NK-92 (cell line): Measurements from ENCODE around the gene ETS1.

ENCODE experiments used
- DNase-seq: peaks from one replicate; lab custom pipeline; 2025; ENCODE audit not compliant: unreplicated experiment; lab: John Stamatoyannopoulos, UW

The ETS1 gene

DNA sequence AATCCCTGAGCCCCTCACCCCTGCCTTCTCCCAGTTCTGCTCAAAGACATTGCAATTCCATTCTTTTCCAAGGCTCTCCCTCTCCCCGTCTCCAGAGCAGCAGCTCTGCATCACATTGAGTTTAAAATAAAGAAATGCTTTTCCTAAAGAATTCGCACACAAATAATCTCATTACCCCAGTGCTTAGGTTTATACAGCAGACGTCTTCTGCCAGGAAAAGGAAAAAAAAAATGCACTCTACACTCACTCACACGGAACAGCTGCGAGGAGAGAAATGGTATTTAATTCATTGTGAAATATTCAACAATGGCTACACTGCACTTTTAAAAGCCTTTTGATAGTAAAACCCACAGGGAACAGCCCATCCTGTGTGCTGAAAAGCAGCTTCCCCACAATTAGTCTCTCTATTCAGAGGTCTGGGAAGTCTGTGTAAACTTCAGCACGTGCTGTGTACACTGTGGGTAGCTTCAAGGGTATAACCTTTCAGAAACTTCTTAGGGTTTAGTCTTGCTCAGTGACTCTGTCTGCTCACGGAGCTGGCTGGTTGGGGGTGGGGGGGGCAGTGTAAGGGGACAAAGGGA is 42.8 kb downstream of the ETS1 start:
- DNase-seq, result no peak

DNA sequence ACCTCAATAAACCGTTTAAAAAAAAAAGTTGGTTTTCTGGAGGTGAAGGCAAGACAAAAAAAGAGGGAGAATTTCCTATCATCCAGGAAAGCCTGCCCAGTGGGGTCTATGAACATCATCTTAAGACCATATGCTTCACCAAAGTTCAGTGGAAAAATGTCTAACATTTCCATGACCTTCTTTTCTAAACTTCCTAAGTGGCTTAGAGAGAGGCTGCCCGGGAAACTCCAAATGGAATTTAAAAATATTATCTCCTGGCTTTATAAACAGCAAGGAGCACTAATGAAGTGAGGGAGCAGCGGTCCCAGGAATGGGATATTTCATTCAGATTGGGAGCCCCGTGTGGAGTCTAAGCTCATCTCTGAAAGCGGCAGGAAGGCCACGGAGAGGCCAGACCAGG is 46.9 kb downstream of the ETS1 start:
- DNase-seq, result no peak

DNA sequence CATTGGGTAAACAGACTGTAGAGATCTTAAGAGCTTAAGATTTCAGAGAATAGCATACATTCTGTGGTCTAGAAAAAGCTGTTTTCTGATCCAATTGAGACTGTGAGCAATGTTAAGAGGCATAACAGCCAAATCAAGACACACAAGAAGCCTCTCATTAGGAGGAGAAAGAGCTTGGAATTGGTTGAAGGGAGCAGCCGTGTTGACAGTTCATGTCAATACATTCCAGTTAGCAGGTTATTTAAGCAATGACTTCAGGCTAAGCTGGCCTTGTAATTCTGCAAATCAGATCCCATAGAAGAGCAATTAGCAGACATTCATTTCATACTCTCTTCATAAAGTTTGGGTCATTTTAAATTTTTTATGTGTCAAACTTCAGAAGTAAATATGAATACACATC is 50.9 kb downstream of the ETS1 start:
- DNase-seq, result no peak

DNA sequence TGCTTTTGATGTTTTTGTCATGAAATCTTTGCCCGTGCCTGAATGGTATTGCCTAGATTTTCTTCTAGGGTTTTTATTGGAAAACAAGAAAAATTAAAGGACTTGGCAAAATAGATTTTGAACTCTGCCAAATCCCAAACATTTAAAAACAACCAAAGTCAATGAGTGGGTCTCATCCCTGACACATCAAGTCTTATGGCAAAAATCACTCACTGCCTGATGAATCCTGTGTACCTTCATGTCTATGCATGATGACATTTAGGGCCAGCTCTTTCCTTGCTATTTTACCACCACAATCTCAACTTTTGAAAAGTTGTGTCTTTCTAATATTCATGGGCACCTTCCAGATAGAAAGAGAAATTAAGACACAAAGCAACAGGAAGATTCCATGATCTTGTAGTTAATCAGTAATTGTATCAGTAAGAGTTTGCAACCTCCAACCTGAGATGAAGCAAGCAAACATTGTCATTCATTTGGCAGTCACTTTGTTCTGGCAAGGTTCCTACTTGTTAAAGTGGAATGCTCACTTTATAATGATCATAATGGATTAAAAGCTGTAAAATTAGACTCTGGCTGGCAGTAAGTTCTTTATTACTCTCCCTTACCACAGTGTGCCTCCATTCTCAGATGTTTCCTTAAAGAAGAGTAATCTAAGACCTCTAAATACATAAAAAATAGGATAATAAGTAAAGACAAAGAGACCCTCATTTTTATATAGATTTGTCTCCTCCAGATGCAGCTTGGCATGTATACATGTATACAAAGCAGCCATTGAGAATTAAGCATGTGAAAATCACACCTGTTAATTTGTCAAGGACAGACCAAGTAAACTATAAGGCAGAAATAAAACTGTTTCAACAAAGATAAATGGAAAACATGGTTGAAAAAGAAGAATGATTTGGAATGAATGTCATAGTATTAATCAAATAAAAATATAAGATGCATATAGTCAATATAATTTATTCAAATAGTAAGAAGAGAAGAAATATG is 51.6 kb downstream of the ETS1 start:
- no peak for DNase-seq

DNA sequence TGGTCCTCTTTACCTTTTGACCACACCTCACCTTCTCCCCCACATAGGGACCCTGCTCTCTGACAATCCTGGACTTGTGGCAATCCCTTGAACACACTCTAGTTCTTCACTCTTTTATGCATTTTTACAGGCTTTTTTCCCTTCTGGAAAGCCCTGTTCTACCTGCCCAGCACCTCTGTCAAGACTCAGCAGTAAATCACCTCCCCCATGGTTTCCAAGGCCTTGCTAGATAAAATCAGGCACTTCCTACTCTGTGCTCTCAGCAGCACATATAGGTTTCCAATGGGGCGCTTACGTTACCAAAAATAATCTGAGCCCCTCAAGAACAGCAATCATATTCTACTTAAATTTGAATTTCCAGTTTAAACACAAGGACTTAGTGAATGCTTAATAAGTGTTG is 53.9 kb downstream of the ETS1 start:
- no peak for DNase-seq

DNA sequence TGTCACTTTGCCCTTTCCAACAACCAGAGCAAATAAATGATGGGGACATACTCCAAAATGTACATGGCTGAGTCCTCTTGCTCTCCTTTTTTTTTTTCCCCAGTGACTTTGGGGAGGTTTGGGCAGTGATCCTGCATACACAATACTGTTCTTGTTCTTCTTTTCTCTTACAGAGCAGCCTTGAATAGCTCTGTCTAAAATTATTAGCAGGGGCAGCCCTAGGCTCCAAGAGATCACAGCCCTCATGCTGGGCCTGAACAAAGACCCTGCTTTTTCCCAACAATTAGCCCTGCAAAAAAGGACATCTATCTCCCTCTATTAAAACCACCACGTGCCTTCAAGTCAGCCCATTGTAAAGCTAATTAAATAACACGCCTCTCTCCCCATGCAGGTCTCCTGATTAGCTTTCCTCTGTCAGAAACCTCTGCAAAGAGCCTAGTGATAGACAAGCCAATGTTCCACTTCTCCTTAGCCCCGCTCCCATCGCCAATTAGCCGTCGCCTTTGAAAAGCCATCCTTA is 54.7 kb downstream of the ETS1 start:
- DNase-seq, result no peak

DNA sequence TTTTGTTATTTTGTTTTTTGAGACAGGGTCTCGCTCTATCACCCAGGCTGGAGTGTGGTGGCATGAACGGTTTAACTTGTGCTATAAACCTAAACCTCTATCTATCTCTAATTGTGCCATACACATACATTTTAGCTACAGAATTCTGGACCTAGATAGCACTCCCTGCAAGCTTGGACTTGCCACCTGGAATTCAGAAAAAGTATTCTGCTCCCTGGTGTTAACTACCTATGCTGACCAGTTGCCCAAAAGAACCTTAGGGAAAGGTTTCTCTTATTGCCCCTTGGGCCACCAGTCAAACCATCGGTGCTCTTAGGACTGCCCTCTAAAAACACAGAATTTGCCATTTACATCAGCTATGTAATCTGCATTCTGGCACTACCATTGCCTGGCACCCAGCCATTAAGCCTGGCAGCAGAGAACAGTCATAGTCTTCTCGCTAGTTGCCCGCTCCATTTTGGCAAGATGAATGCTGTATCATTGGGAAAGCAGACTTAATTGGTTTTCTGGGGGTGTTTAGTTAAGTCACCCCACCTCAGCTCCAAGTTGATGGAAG is 55.3 kb downstream of the ETS1 start:
- DNase-seq, result no peak

DNA sequence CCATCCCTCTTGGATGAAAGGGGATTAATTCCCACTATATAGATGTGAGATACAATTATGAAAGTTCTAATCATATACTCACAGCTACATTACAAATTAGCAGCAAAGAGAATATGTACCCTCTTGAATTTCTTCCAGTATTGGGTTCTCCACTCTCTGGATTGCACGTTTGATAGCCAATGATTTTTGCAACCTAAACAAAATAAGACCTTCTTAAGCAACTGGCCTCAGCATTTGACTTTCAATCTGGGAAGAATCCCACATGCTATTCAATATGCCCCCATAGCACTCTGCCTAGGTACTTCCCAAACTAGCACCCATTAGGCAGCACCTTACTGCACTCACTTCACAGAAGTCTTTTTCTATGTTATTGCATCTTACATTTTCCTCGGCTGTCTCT is 55.8 kb downstream of the ETS1 start:
- DNase-seq, result no peak

DNA sequence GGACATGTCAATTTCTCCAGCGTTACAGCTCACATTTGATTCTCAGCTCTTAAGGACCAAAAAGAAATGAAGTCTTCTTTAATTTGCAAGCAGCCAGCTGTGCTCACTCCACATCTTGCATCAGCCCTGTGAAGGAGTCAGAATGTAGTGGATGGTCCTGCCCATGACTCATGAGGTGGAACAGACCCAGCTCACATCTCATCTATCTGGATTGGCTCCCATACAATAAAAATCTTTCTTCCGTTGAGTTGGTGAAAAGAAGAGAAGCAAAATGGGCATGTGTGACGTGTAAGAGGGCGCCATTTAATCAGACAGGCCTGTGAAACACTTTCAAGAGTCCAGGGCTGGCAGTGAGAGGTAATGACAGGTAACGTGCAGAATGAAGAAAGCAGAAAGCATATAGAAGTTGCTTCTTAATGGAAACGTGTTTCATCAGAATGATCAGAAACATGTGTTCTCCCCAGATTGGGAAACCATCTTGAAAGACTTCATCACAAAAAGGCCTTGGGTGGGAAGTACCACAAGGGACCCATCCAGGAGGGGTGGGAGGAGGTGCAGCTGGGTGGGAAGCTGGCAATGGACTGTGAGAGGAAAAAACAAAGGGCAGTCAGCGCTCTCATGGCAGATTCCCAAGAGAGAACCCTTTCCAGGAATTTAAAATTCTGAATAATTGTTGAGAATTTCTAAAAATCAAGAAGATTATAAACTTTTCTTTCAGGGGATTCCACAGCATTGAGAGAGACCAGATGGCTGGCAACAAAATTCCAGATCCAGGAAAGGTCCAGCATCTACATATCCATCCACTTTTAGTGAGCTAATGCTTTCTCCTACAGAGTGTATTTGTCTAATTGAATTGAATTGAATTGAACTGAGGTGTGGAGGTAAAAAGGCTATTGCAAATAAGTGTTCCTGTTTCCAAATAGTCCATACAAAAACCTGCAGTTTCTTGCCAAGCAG is 57.0 kb downstream of the ETS1 start:
- DNase-seq, result no peak

DNA sequence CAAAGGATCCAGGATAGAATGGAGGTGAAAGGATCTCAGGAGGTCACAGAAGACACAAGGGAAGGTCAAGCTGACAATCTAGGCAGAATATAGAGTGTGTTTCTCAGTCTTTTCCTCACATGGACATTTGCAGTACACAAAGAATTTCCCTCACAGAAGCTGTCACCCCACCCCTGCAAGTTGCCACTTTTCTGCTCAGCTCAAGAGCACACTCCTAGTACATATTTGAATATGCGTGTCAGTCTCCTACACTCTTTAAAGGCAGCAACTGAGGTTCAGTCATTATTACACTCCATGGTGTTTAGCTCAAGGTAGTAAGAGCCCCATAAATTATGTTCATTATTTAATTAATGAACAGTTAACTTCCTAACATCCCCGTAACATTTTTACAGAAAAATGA is 59.1 kb downstream of the ETS1 start:
- no peak for DNase-seq

DNA sequence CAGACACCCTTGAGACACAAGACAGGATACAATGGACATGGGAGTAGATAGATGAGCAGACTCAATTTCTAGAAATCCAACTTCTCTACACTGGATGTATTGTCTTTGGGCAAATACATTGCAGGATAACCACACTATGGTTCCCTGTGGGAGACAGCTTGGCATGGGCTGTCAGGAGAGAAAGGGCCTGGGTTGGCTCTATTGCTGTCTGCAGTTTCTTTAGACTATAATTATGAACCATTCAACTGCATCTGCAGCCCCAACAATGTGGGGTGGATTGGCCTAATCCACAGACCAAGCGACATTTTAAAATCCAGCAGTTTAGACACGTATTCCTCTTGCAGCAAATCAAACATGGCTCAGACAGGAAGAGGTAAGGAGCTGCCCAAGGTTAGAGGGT is 60.3 kb downstream of the ETS1 start:
- DNase-seq, result no peak

DNA sequence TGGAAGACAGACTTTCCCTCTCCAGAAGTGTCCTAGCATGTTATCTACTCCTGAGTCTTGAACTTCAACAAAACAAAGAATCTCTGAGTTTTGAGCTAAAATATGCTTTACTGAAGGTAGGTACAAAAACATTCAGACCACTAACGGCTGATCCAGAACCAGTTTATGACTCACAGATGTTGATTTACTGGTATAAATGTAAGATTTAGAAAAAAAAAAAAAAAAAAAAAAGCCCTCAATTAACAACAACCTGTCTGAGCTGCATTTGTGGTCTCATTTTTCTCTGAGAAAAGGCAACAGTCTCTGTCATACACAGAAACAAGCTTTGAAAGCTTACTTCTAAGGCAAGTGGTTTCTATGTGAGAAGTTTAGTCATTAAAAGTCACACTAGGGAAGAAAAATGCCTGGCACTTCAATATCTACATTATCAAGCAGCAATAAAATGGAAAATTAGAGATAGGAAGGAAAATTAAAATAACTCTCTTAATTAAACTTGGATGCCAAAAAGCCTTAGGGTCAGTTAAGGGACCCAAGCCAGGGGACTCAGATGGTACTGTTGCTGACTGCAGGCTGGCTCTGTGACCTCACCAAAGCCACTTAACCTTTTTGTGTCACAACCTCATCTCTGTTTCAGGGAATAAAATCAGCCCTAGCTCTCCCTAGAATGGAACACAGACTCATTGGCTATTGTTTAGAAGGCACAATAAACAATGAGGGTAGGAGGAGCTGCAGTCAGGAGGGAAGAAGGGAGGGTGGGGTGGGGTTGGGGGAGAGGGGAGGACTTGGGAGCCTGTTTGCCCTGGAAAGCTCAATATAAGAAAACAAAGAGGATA is 61.7 kb downstream of the ETS1 start:
- DNase-seq, result no peak

DNA sequence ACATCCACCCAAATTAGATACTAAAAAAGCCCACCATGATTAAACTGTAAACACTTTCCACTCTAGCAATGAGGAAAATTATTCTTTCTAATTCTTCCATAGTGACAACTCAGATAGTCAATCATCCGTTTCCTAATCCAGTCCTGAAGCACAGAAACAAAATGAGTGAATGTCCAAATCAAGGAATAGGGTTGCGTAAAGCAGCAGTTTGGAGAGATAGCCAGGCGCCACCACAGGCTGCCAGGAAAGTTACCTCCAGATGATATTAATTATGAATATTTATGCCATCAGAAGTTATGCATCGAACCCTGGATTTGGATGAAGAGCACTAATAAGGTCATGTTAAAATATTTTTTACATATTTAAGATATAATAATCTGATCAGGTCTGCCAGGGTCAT is 63.2 kb downstream of the ETS1 start:
- no peak for DNase-seq

DNA sequence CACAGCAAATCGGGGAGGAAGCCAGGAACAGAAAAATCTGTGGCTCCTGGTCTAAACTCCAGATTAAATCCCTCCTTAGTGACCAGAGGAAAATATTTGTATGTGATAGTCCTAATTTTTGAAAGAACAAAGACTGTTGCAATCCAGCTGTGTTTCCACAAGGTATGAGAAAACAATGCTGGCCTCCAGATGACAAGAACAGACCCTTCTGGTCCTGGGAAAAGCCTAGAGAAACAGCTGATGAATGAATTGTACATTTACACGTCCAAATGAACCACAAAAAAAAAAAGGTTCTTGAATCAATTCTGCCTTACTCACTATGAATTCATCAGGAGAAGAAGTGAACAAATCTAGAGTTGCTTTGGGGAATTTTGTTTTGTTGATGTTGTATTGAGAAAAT is 63.7 kb downstream of the ETS1 start:
- DNase-seq, result no peak

DNA sequence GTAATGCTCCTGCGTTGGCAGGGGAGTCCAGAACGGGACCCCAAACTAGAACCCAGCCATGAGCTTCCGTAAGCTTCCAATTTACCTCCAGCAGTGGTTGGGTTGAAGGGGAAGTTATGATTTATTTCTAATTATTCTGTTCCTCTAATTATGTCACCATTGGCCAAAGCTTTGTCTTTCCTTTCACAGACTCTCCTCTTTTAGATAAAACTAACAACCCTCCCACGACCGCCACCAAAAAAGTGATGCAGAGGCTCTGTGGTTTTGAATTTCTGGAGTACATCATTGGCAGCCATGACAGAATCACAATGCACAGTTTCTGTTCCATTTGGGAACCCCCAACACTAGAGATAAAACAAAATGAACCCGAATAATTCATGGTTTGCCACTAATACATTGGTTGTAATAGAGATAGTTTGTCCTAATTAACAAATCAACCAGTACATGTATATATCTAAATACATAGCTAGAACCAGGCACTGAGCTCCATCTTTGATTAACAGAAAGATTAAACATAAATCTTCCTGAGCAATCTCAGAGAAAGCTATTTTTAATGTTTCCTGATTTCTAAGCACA is 64.3 kb downstream of the ETS1 start:
- no peak for DNase-seq

DNA sequence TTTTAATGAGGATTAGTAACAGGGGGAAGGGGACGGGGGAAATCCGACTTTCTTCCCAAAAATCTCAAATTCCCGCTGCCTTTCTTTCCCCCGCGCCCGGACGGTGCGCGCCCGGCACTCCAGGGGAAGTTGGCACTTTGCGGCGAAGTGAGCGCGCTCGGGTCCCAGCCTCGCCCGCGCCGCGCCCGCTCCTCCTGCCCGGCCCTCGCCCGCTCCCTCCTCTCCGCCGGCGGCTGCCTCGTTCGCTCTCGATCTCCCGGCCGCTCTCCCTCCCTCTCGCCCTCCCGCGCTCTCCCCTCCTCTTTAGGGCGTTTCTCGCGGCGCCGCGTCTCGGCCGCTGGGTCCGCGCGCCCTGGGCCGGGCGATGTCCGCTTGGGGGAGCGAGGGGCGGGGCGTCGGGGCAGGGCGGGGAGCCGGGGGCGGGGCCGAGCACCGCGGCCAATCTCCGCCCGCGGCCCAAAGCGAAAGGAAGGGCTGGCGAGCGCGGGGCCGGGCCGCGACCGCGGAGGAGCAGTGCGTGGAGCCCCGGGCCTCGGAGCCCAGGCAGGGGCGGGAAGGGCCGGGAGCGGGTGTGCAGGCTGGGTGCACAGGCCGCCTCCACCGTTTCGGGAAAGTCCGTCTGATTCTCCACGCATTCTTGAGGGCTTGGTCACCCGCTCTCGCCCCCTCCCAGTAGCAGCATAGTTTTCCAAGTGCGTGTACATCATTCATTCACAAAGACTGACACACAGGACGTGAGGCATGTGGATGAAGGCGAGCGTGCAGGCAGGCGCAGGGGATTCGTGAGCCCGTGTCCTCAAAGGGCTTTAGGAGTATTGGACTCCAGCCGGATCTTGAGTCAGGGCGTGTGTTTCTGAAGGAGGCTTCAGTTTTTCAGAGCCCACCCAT is 65.1 kb downstream of the ETS1 start:
- DNase-seq, result no peak

DNA sequence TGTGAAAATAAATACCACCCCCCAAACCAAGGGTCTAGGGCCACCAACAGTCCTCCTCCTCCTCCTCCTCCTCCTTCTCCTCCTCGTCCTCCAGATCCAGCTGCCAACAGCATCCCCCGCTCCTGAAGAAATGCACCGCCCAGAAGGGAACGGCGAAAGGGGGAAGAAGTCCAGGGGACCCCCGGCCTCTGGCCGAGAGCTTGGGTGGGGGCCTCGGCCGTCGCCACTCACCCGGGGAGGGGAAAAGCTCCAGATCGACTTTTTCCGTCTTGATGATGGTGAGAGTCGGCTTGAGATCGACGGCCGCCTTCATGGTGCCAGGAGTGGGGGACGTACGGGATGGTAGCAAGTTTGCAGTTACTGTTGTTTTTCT is 65.7 kb downstream of the ETS1 start:
- no peak for DNase-seq

DNA sequence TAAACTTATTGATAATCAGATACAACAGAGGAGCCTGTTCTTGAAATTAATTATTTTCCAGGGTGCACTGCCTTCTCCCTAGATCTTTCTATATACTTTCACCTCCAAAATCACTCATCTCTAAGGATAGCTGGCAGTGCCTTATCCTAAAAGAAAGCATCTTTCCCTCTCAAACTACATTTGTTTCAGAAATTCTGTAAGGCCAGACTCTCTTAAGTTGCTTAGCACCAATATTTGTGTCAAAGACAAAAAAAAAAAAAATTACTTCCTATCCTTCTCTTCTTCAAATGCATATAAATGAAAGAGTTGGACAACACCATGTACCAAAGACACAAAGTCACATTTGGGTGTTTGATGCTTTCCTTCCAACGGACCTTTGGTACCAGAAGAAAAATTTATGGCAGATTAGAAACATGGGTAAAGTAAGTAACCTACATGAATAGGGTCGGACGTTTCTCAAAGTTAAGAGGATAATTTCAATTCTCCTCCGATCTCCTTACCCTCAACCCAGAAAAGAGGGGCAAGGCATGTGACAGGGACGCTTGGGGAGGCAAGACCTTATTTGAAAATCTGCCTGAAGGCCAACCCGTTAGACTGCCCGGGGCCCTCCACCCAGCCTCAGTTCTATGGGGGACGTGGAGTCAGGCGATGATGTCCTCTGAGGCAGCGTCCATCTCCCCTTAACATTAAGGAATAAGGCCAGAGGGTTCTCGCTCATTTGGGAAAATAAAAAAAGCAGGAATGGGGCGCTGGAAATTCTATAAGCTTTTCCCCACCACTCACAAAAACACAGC is 66.3 kb downstream of the ETS1 start:
- DNase-seq, result no peak
